Measurements from ENCODE around the gene GAB2.

Gene GAB2

GRCh38 chr11:78229106-78229505 is 188.5 kb downstream of the GAB2 start:
- no peak overlapping the region for H3K4me2 ChIP-seq (ENCODE audit: low read length)
- no peaks in the 10 kb centered on the region for H3K36me3 ChIP-seq (ENCODE audit: control insufficient read depth, insufficient read depth, low read length)
- TF ChIP-seq CTCF (IDR thresholded peaks at IDR 0.05): no peak
- no peak overlapping the region for H2AFZ ChIP-seq
- H3K4me3 ChIP-seq (ENCODE audit: low read depth, low read length): no peak overlapping the region
- no peak overlapping the region for H3K27ac ChIP-seq
- H3K9ac ChIP-seq: no peak overlapping the region
- no peaks in the 10 kb centered on the region for H3K4me1 ChIP-seq
- H3K79me2 ChIP-seq: no peaks in the 10 kb centered on the region
- H3K27me3 ChIP-seq (ENCODE audit: control insufficient read depth, insufficient read depth, low read length): no peaks in the 10 kb centered on the region
- H3K9me3 ChIP-seq (ENCODE audit: control insufficient read depth, low read length): no peaks in the 10 kb centered on the region

- H3K36me3 ChIP-seq (ENCODE audit: control insufficient read depth, insufficient read depth, low read length): no peaks in the 10 kb centered on the region
- H3K79me2 ChIP-seq: no peaks in the 10 kb centered on the region
- no peak overlapping the region for H2AFZ ChIP-seq
- H3K9ac ChIP-seq: no peak overlapping the region
- no peak overlapping the region for H3K27ac ChIP-seq
- no peak overlapping the region for H3K4me2 ChIP-seq (ENCODE audit: low read length)
- H3K4me1 ChIP-seq: no peaks in the 10 kb centered on the region
- H3K27me3 ChIP-seq (ENCODE audit: control insufficient read depth, insufficient read depth, low read length): no peaks in the 10 kb centered on the region
- TF ChIP-seq CTCF (IDR thresholded peaks at IDR 0.05): peak; percentile 62
- H3K9me3 ChIP-seq (ENCODE audit: control insufficient read depth, low read length): no peaks in the 10 kb centered on the region
- H3K4me3 ChIP-seq (ENCODE audit: low read depth, low read length): no peak overlapping the region
These were observed 189.2 kb downstream of the GAB2 start for GRCh38 chr11:78228467-78228866.

DNA sequence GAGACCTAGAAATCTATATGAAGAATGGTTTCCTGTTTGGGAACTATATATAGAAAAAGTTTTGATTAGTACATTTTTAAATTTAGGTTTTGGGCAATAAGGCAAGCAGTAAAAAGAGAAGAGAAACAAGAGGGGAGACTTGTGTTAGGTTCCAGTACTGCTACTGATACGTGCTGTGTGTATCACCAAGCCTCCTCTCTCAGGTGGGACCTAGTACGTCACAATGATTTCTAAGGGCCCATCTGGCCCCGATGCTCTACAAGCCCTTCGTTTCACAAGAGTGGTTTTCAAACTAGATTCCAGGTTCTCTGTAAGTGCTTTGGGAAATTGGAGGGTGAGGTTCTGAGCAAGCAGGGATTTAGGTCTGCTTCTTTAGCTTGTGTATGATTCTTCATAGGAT is 189.7 kb downstream of the GAB2 start:
- Histone ChIP-seq H3K27me3 (ENCODE audit: control insufficient read depth, insufficient read depth, low read length) (no peaks in the 10 kb centered on the region), H3K9ac (no peak overlapping the region), H3K9me3 (ENCODE audit: control insufficient read depth, low read length) (no peaks in the 10 kb centered on the region), H3K4me2 (ENCODE audit: low read length) (no peak overlapping the region), H3K4me3 (ENCODE audit: low read depth, low read length) (no peak overlapping the region), H3K27ac (no peak overlapping the region), H3K79me2 (no peaks in the 10 kb centered on the region), H2AFZ (no peak overlapping the region), H3K36me3 (ENCODE audit: control insufficient read depth, insufficient read depth, low read length) (no peaks in the 10 kb centered on the region), H3K4me1 (no peaks in the 10 kb centered on the region)
- no peak for TF ChIP-seq CTCF (IDR thresholded peaks at IDR 0.05)

- no peak overlapping the region for H3K9ac ChIP-seq
- H2AFZ ChIP-seq: no peak overlapping the region
- no peaks in the 10 kb centered on the region for H3K9me3 ChIP-seq (ENCODE audit: control insufficient read depth, low read length)
- no peak overlapping the region for H3K4me2 ChIP-seq (ENCODE audit: low read length)
- H3K4me3 ChIP-seq (ENCODE audit: low read depth, low read length): no peak overlapping the region
- H3K4me1 ChIP-seq: no peaks in the 10 kb centered on the region
- no peaks in the 10 kb centered on the region for H3K27me3 ChIP-seq (ENCODE audit: control insufficient read depth, insufficient read depth, low read length)
- no peak overlapping the region for H3K27ac ChIP-seq
- no peaks in the 10 kb centered on the region for H3K79me2 ChIP-seq
- no peaks in the 10 kb centered on the region for H3K36me3 ChIP-seq (ENCODE audit: control insufficient read depth, insufficient read depth, low read length)
- no peak for TF ChIP-seq CTCF (IDR thresholded peaks at IDR 0.05)
These were observed 190.6 kb downstream of the GAB2 start for GRCh38 chr11:78226684-78227680.
